HG02759 (cell line): ENCODE measurements around the gene SOS1.
"Not testable (repeated sequence)": the region's sequence is repeated elsewhere in the genome, so short reads cannot be mapped to it uniquely, and the experiment has no call there.

ENCODE experiments used
- ATAC-seq: cut with Tn5 transposase; IDR thresholded peaks from one replicate; pipeline ENCODE4 v1.9.1; 2021; ENCODE audit warnings: mild to moderate bottlenecking, moderate library complexity; ENCODE audit not compliant: unreplicated experiment

The SOS1 gene

GRCh38 chr2:39139511-39140237 is 18.8 kb upstream of the SOS1 start:
- ATAC-seq, result no peak

- no peak for ATAC-seq
Measured at GRCh38 chr2:39138837-39139211, 18.0 kb upstream of the SOS1 start.

GRCh38 chr2:39138187-39138836 is 17.5 kb upstream of the SOS1 start:
- not testable (repeated sequence) for ATAC-seq

GRCh38 chr2:39136799-39137198 is 15.9 kb upstream of the SOS1 start:
- ATAC-seq, result no peak

- no peak for ATAC-seq
Measured at GRCh38 chr2:39135690-39136259, 14.9 kb upstream of the SOS1 start.

GRCh38 chr2:39133215-39133851 is 12.5 kb upstream of the SOS1 start:
- ATAC-seq, result no peak

- ATAC-seq, result peak; percentile 46
Measured at GRCh38 chr2:39128919-39129391, 8.1 kb upstream of the SOS1 start.

GRCh38 chr2:39127973-39128372 is 7.1 kb upstream of the SOS1 start:
- peak; percentile 45 for ATAC-seq

GRCh38 chr2:39124746-39125057 is 3.9 kb upstream of the SOS1 start:
- no peak for ATAC-seq

GRCh38 chr2:39124000-39124745 is 3.3 kb upstream of the SOS1 start:
- peak; percentile 60 for ATAC-seq

GRCh38 chr2:39123436-39123999 is 2.7 kb upstream of the SOS1 start:
- no peak for ATAC-seq

GRCh38 chr2:39121523-39122063 is 742 bp upstream of the SOS1 start:
- no peak for ATAC-seq

GRCh38 chr2:39120521-39120770 is 405 bp downstream of the SOS1 start:
- ATAC-seq, result peak; percentile 26

GRCh38 chr2:39119732-39120520 is 925 bp downstream of the SOS1 start:
- ATAC-seq, result peak; percentile 45

- ATAC-seq, result no peak
Measured at GRCh38 chr2:39118786-39119499, 1.9 kb downstream of the SOS1 start.

GRCh38 chr2:39115556-39115955 is 5.3 kb downstream of the SOS1 start:
- ATAC-seq, result no peak

- no peak for ATAC-seq
Measured at GRCh38 chr2:39114771-39115170, 6.1 kb downstream of the SOS1 start.

GRCh38 chr2:39109537-39109936 is 11.3 kb downstream of the SOS1 start:
- no peak for ATAC-seq

- no peak for ATAC-seq
Measured at GRCh38 chr2:39108377-39108776, 12.5 kb downstream of the SOS1 start.
